Prostate gland (tissue), 2 donors: Measurements from ENCODE around the gene HEXA.

Experiments
- CTCF ChIP-seq, 4 experiments: fragments of 200-600 bp in 2 of 4; fragments of 450-650 bp in 2 of 4; sonication (generic) in 2 of 4; IDR thresholded peaks; 1 replicate in 3 of 4; 2 replicates in 1 of 4; pipeline ENCODE4 v1.5.1; 2016 to 2019; ENCODE audit warnings: antibody characterized with exemption in 4 of 4, mild to moderate bottlenecking in 2 of 4, moderate library complexity in 2 of 4
- POLR2A ChIP-seq: fragments of 450-650 bp; IDR thresholded peaks from one replicate; pipeline ENCODE4 v1.6.1; 2016; ENCODE audit warnings: antibody characterized with exemption, mild to moderate bottlenecking
- POLR2AphosphoS5 ChIP-seq: sonication (generic); formaldehyde crosslinking; IDR thresholded peaks from one replicate; pipeline ENCODE4 v1.6.1; 2017; ENCODE audit warnings: antibody characterized with exemption

DNA sequence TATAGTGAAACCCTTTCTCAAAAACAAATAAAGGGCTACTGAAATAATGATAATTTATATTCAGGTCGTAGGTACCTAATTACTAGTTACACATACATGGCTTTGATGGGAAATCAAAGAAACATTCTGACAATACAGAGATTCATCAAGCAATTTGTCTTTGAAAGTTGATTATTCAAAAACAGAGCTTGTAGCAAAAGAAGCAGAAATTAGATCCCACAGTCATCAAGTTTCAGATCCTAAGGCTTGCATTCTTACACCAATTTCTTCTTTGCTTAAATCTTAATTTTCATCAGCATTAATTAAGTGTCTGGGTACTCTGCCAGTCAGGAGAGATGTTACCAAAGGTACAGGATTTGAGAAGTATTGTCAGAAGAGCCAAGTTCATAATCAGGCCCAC lies 1.5 kb upstream of the HEXA start:
- no peak for TF ChIP-seq CTCF (IDR thresholded peaks at IDR 0.05)
- no peak for TF ChIP-seq POLR2A
- no peak for TF ChIP-seq POLR2AphosphoS5
